Measurements from ENCODE around the gene ZNF124.

ZNF124 gene

DNA sequence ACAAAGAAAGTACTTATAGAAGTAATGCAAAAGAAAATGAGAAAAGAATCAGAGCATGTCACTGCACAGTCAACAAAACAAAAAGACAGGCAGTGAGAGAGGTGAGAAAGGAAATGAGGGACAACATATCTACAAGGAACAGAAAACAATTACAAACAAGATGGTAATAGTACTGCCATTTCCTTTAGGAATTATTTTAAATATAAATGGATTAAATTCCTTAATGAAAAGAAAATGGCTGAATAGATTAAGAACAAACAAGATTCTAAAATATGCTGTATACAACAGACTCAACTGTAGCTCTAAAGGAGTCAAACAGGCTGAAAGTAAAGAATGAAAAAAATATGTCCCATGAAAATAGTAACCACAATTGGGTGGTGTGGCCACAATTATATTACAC, 22.1 kb upstream of the ZNF124 start:
- H3K4me3 ChIP-seq (ENCODE audit: low read depth, low read length), result no peak overlapping the region
- DNase-seq (ENCODE audit: low read depth), result no peak
- TF ChIP-seq, protein P1, sequence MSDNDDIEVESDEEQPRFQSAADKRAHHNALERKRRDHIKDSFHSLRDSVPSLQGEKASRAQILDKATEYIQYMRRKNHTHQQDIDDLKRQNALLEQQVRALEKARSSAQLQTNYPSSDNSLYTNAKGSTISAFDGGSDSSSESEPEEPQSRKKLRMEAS (IDR thresholded peaks at IDR 0.05; ENCODE audit: low read depth, low read length), result no peak
- TF ChIP-seq MYC (IDR thresholded peaks at IDR 0.05; ENCODE audit: low read depth, low read length) (no peak), POLR2A (IDR thresholded peaks at IDR 0.05; ENCODE audit: extremely low read depth, insufficient read length) (no peak)
- TF ChIP-seq, protein P2, sequence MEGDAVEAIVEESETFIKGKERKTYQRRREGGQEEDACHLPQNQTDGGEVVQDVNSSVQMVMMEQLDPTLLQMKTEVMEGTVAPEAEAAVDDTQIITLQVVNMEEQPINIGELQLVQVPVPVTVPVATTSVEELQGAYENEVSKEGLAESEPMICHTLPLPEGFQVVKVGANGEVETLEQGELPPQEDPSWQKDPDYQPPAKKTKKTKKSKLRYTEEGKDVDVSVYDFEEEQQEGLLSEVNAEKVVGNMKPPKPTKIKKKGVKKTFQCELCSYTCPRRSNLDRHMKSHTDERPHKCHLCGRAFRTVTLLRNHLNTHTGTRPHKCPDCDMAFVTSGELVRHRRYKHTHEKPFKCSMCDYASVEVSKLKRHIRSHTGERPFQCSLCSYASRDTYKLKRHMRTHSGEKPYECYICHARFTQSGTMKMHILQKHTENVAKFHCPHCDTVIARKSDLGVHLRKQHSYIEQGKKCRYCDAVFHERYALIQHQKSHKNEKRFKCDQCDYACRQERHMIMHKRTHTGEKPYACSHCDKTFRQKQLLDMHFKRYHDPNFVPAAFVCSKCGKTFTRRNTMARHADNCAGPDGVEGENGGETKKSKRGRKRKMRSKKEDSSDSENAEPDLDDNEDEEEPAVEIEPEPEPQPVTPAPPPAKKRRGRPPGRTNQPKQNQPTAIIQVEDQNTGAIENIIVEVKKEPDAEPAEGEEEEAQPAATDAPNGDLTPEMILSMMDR (IDR thresholded peaks at IDR 0.05; ENCODE audit: low read depth, low read length), result no peak

DNA sequence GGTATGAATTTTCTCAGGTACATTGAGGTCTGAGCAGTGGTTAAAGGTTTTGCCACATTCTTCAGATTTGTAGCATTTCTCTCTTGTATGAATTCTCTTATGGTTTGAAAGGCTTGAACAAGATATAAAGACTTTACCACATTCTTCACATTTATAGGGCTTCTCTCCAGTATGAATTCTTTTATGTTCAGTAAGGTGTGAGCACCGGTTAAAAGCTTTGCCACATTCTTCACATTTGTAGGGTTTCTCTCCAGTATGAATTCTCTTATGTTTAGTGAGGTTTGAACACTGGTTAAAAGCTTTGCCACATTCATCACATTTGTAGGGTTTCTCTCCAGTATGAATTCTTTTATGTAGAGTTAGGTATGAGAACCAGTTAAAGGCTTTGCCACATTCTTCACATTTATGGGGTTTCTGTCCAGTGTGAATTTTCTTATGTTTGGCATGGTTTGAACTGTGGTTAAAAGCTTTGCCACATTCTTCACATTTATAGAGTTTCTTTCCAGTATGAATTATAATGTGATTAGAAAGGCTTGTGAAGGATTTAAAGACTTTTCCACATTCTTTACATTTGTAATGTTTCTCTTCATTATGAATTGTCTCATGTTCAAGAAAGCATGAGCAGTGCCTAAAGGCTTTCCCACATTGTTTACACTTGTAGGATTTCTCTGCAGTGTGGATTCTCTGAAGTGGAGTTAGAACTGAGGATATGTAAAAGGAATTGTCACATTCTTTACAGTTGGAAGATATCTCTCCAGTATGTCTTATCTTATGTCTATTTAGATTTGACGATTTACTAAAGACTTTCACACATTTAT, 18.4 kb upstream of the ZNF124 start:
- TF ChIP-seq, protein P1 (IDR thresholded peaks at IDR 0.05; ENCODE audit: low read depth, low read length), result no peak
- TF ChIP-seq, protein P2 (IDR thresholded peaks at IDR 0.05; ENCODE audit: low read depth, low read length), result no peak
- TF ChIP-seq MYC (IDR thresholded peaks at IDR 0.05; ENCODE audit: low read depth, low read length) (no peak), POLR2A (IDR thresholded peaks at IDR 0.05; ENCODE audit: extremely low read depth, insufficient read length) (no peak)
- no peak for DNase-seq (ENCODE audit: low read depth)
- no peak overlapping the region for H3K4me3 ChIP-seq (ENCODE audit: low read depth, low read length)

DNA sequence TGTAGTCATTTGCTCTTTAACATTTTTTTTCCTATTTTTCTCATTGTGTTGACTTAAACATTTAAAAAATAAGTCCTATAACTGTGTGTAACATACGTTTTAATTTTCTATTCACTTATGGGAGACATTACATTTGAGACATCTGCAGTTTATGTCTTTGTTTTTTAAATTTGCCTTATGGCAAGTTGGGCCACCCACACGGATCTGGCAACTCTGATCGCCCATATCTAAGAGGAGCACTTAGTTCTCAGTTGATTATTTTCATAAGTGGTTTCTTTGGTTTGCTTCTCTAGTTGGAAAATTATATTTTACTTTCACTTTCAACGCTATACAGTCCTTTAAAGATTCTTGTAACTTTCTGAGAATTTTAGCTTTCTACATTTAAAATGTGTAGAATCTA, 13.8 kb upstream of the ZNF124 start:
- H3K4me3 ChIP-seq (ENCODE audit: low read depth, low read length), result no peak overlapping the region
- no peak for DNase-seq (ENCODE audit: low read depth)
- TF ChIP-seq MYC (IDR thresholded peaks at IDR 0.05; ENCODE audit: low read depth, low read length) (no peak), POLR2A (IDR thresholded peaks at IDR 0.05; ENCODE audit: extremely low read depth, insufficient read length) (no peak)
- TF ChIP-seq, protein P2 (IDR thresholded peaks at IDR 0.05; ENCODE audit: low read depth, low read length), result no peak
- TF ChIP-seq, protein P1 (IDR thresholded peaks at IDR 0.05; ENCODE audit: low read depth, low read length), result no peak

DNA sequence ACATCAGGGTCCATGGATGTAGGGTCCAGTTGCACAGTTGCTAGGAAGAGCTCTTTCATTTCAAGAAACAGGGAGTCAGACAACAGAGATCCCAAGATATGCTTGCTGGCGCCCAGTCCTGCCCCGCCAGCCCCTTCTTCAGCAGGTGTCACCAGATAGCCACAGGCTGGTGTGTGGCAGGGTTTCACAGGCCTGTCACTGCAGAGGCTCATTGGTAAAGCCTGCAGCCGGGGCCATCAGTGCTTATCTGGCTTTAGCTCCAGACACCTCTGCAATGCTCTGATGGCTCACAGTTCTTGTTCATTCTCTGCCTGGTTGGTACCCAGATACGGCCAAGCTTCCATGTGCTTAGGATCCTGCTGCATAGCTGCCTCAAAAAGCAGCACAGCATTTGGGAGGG, 12.4 kb upstream of the ZNF124 start:
- no peak overlapping the region for H3K4me3 ChIP-seq (ENCODE audit: low read depth, low read length)
- TF ChIP-seq MYC (IDR thresholded peaks at IDR 0.05; ENCODE audit: low read depth, low read length), result no peak
- TF ChIP-seq POLR2A (IDR thresholded peaks at IDR 0.05; ENCODE audit: extremely low read depth, insufficient read length), result no peak
- TF ChIP-seq, protein P1 (IDR thresholded peaks at IDR 0.05; ENCODE audit: low read depth, low read length), result no peak
- TF ChIP-seq, protein P2 (IDR thresholded peaks at IDR 0.05; ENCODE audit: low read depth, low read length), result no peak
- DNase-seq (ENCODE audit: low read depth), result no peak

DNA sequence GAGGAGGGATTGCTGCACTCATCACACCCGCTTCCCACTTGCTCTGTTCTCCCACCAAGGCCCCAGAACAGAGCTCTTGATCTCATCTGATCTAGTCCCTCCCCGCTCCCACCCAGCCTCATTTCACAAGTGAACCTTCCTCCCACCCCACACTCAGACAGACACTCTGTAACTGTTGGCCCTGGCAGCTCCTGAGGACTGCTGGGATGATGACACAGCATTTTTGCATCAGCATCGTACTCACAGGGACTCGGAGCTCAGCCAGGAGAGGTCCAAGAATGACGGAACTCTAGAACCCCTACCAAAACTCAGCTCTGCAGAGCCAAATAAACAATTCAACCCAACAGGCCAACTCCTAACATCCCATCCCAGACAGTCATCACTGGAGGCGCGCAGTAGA, 11.2 kb upstream of the ZNF124 start:
- no peak overlapping the region for H3K4me3 ChIP-seq (ENCODE audit: low read depth, low read length)
- DNase-seq (ENCODE audit: low read depth), result peak; percentile 25
- no peak for TF ChIP-seq POLR2A (IDR thresholded peaks at IDR 0.05; ENCODE audit: extremely low read depth, insufficient read length)
- TF ChIP-seq, protein P2 (IDR thresholded peaks at IDR 0.05; ENCODE audit: low read depth, low read length), result no peak
- TF ChIP-seq, protein P1 (IDR thresholded peaks at IDR 0.05; ENCODE audit: low read depth, low read length), result no peak
- no peak for TF ChIP-seq MYC (IDR thresholded peaks at IDR 0.05; ENCODE audit: low read depth, low read length)
